ENCODE measurements around the gene PRRT1. TPM values are rescaled to one million over a fixed set of nuclear protein-coding genes. Genes with fewer than 3 reads are reported as not detected.
A peak's percentile ranks its signal among the peaks of the same experiment; 100 is the strongest.
"Not testable (repeated sequence)": the region's sequence is repeated elsewhere in the genome, so short reads cannot be mapped to it uniquely, and the experiment has no call there.

The PRRT1 gene
- total RNA-seq, 1 experiment from 2014 or later, result not detected

- POLR2A ChIA-PET (ENCODE audit: unreplicated experiment), result no interaction called here
- no peaks in the 10 kb centered on the region for H3K27me3 ChIP-seq (ENCODE audit: low read length)
- H3K36me3 ChIP-seq (ENCODE audit: low read depth, low read length), result no peaks in the 10 kb centered on the region
- no peak for DNase-seq
- no peaks in the 10 kb centered on the region for H4K20me1 ChIP-seq (ENCODE audit: low read length)
- no peaks in the 10 kb centered on the region for H3F3A ChIP-seq (ENCODE audit: low read length, unreplicated experiment)
- H2AFZ ChIP-seq (ENCODE audit: low read length), result no peak overlapping the region
- intact Hi-C loops (cut with micrococcal nuclease), result loop anchor here (2.0 kb wide), 1 partner anchor 218 kb away; no protein-coding TSS in a partner anchor
- H3K9me3 ChIP-seq (ENCODE audit: low read length), result no peaks in the 10 kb centered on the region
- no peaks in the 10 kb centered on the region for H3K9me2 ChIP-seq (replicated peaks; ENCODE audit: low read length)
- H3K4me3 ChIP-seq (ENCODE audit: low read length), result no peak overlapping the region
- peaks cover 32% of the 10 kb centered on the region for H3K4me1 ChIP-seq (ENCODE audit: insufficient read depth, low read length)
- H3K79me2 ChIP-seq (ENCODE audit: low read length), result peaks cover 7% of the 10 kb centered on the region
- CTCF ChIA-PET, result no interaction called here
- no peak for ATAC-seq
- no TSS peak for BruUV-seq (replicated peaks)
- TF ChIP-seq CTCF (conservative IDR thresholded peaks at IDR 0.05; ENCODE audit: low read depth, low read length), result no peak
- TF ChIP-seq EZH2 (IDR thresholded peaks at IDR 0.05; ENCODE audit: low read length, unreplicated experiment), result no peak
- TF ChIP-seq EZH2phosphoT487 (IDR thresholded peaks at IDR 0.05; ENCODE audit: borderline replicate concordance, low read length), result no peak
- H3K4me2 ChIP-seq (ENCODE audit: low read length), result no peak overlapping the region
- H3K9ac ChIP-seq (ENCODE audit: low read length), result no peak overlapping the region
- H3K27ac ChIP-seq (ENCODE audit: low read length), result no peak overlapping the region
These were observed 42.6 kb upstream of the PRRT1 start for GRCh38 chr6:32194388-32194787.

GRCh38 chr6:32193096-32193495 lies 41.4 kb upstream of the PRRT1 start:
- H2AFZ ChIP-seq (ENCODE audit: low read length); ATAC-seq; H4K20me1 ChIP-seq (ENCODE audit: low read length); H3K4me3 ChIP-seq (ENCODE audit: low read length); POLR2A ChIA-PET (ENCODE audit: unreplicated experiment); BruUV-seq (replicated peaks); H3K9ac ChIP-seq (ENCODE audit: low read length); CTCF ChIA-PET; H3K27ac ChIP-seq (ENCODE audit: low read length); intact Hi-C loops (cut with micrococcal nuclease); H3F3A ChIP-seq (ENCODE audit: low read length, unreplicated experiment); H3K27me3 ChIP-seq (ENCODE audit: low read length); DNase-seq; H3K9me2 ChIP-seq (replicated peaks; ENCODE audit: low read length); H3K9me3 ChIP-seq (ENCODE audit: low read length); H3K36me3 ChIP-seq (ENCODE audit: low read depth, low read length): not testable (repeated sequence)
- Histone ChIP-seq H3K4me2 (ENCODE audit: low read length) (peak overlapping the region; percentile 61; the same call in 1 of the 2 replicates), H3K4me1 (ENCODE audit: insufficient read depth, low read length) (peaks cover 41% of the 10 kb centered on the region), H3K79me2 (ENCODE audit: low read length) (peaks cover 18% of the 10 kb centered on the region)

- no TSS peak for BruUV-seq (replicated peaks)
- H2AFZ ChIP-seq (ENCODE audit: low read length), result peak within 1 kb of the TSS; percentile 49
- no peaks in the 10 kb centered on the region for H3K36me3 ChIP-seq (ENCODE audit: low read depth, low read length)
- H4K20me1 ChIP-seq (ENCODE audit: low read length), result no peaks in the 10 kb centered on the region
- H3K27ac ChIP-seq (ENCODE audit: low read length), result no peak within 1 kb of the TSS
- no peaks in the 10 kb centered on the region for H3K27me3 ChIP-seq (ENCODE audit: low read length)
- POLR2A ChIA-PET (ENCODE audit: unreplicated experiment), result no interaction called here
- H3K9me3 ChIP-seq (ENCODE audit: low read length), result no peaks in the 10 kb centered on the region
- H3F3A ChIP-seq (ENCODE audit: low read length, unreplicated experiment), result no peaks in the 10 kb centered on the region
- H3K4me1 ChIP-seq (ENCODE audit: insufficient read depth, low read length), result peaks cover 41% of the 10 kb centered on the region
- H3K4me2 ChIP-seq (ENCODE audit: low read length), result peak within 1 kb of the TSS; percentile 61
- intact Hi-C loops (cut with micrococcal nuclease), result no loop called here
- ATAC-seq (no peak), DNase-seq (no peak)
- no peak within 1 kb of the TSS for H3K9ac ChIP-seq (ENCODE audit: low read length)
- no peak within 1 kb of the TSS for H3K4me3 ChIP-seq (ENCODE audit: low read length)
- H3K79me2 ChIP-seq (ENCODE audit: low read length), result peaks cover 18% of the 10 kb centered on the region
- no peak for TF ChIP-seq EZH2 (IDR thresholded peaks at IDR 0.05; ENCODE audit: low read length, unreplicated experiment)
- TF ChIP-seq EZH2phosphoT487 (IDR thresholded peaks at IDR 0.05; ENCODE audit: borderline replicate concordance, low read length), result no peak
- TF ChIP-seq CTCF (conservative IDR thresholded peaks at IDR 0.05; ENCODE audit: low read depth, low read length), result no peak
- CTCF ChIA-PET, result no interaction called here
- H3K9me2 ChIP-seq (replicated peaks; ENCODE audit: low read length), result no peaks in the 10 kb centered on the region
These were observed 40.9 kb upstream of the PRRT1 start, which contains the start of gene GPSM3 for GRCh38 chr6:32192608-32193039. Gene GPSM3 (minus strand): TSS chr6:32192643. CDS start chr6:32192513, 130 bp downstream.

Measured in PC-3 (cell line).